ENCODE measurements around the gene DEXI.

DNA sequence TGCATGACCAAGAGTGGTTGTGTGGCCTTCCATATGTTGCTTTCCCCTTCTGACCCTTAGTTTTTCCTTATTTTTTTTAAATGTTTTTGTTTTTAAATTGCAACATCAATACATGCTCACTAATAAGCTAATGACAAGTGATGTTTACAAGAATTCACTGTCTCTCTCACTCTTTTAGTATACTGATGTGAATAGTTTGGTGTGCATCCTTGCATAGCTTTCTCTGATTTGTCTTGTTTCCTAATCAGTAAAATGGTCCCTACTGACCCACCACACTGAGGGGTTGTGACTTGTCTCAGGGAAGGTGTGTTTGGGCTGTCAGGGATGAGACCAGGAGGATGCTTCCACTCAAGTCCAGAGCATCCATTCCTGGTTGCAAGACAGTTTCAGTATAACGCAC lies 39.3 kb downstream of the DEXI start:
- TF ChIP-seq PATZ1 (CRISPR knock-in tag; IDR thresholded peaks at IDR 0.05; ENCODE audit: borderline replicate concordance) (no peak), BACH2 (CRISPR knock-in tag; IDR thresholded peaks at IDR 0.05; ENCODE audit: borderline replicate concordance) (no peak), ZFP30 (CRISPR knock-in tag; IDR thresholded peaks at IDR 0.05) (no peak), ZFP3 (CRISPR knock-in tag; IDR thresholded peaks at IDR 0.05) (no peak), ZNF565 (CRISPR knock-in tag; conservative IDR thresholded peaks at IDR 0.05; ENCODE audit: low read depth) (no peak), CSDC2 (CRISPR knock-in tag; IDR thresholded peaks at IDR 0.05) (no peak)
- TF ChIP-seq, protein P1, sequence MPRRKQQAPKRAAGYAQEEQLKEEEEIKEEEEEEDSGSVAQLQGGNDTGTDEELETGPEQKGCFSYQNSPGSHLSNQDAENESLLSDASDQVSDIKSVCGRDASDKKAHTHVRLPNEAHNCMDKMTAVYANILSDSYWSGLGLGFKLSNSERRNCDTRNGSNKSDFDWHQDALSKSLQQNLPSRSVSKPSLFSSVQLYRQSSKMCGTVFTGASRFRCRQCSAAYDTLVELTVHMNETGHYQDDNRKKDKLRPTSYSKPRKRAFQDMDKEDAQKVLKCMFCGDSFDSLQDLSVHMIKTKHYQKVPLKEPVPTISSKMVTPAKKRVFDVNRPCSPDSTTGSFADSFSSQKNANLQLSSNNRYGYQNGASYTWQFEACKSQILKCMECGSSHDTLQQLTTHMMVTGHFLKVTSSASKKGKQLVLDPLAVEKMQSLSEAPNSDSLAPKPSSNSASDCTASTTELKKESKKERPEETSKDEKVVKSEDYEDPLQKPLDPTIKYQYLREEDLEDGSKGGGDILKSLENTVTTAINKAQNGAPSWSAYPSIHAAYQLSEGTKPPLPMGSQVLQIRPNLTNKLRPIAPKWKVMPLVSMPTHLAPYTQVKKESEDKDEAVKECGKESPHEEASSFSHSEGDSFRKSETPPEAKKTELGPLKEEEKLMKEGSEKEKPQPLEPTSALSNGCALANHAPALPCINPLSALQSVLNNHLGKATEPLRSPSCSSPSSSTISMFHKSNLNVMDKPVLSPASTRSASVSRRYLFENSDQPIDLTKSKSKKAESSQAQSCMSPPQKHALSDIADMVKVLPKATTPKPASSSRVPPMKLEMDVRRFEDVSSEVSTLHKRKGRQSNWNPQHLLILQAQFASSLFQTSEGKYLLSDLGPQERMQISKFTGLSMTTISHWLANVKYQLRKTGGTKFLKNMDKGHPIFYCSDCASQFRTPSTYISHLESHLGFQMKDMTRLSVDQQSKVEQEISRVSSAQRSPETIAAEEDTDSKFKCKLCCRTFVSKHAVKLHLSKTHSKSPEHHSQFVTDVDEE (CRISPR knock-in tag; IDR thresholded peaks at IDR 0.05): no peak
- TF ChIP-seq, protein P2, sequence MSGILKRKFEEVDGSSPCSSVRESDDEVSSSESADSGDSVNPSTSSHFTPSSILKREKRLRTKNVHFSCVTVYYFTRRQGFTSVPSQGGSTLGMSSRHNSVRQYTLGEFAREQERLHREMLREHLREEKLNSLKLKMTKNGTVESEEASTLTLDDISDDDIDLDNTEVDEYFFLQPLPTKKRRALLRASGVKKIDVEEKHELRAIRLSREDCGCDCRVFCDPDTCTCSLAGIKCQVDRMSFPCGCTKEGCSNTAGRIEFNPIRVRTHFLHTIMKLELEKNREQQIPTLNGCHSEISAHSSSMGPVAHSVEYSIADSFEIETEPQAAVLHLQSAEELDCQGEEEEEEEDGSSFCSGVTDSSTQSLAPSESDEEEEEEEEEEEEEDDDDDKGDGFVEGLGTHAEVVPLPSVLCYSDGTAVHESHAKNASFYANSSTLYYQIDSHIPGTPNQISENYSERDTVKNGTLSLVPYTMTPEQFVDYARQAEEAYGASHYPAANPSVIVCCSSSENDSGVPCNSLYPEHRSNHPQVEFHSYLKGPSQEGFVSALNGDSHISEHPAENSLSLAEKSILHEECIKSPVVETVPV (CRISPR knock-in tag; IDR thresholded peaks at IDR 0.05): no peak

All from SK-N-SH treated with all-trans-retinoic acid at 6 μM for 48 hours (cell line).